Neural cell (in vitro differentiated cells): ENCODE results near the gene ARHGEF17. TPM values are rescaled to one million over a fixed set of nuclear protein-coding genes. Genes with fewer than 3 reads are reported as not detected.

Source experiments
- H2AFZ ChIP-seq: fragments of 200-600, 300-800 bp; sonication (generic), shearing (Covaris generic); 2 replicates; pipeline ENCODE4 v1.6.0; 2014; ENCODE audit warnings: low read depth, mild to moderate bottlenecking, antibody characterized with exemption, low read length, moderate library complexity
- H3F3A ChIP-seq: fragments of 200-600 bp; shearing (Covaris generic); 2 replicates; pipeline ENCODE4 v1.6.1; 2016; ENCODE audit warnings: mild to moderate bottlenecking, moderate library complexity, mixed read lengths, antibody characterized with exemption, low read length; ENCODE audit not compliant: insufficient read depth, poor library complexity, severe bottlenecking
- H3K27ac ChIP-seq: fragments of 200-600, 300-800 bp; sonication (generic), shearing (Covaris generic); 2 replicates; pipeline ENCODE4 v1.5.1; 2014; ENCODE audit warnings: mild to moderate bottlenecking, low read length, moderate library complexity
- H3K27me3 ChIP-seq: fragments of 300-800, 200-600 bp; sonication (generic), shearing (Covaris generic); 2 replicates; pipeline ENCODE4 v1.6.0; 2014; ENCODE audit warnings: mild to moderate bottlenecking, low read depth, low read length, moderate library complexity; ENCODE audit not compliant: insufficient read depth
- H3K36me3 ChIP-seq: fragments of 300-800, 200-600 bp; sonication (generic), shearing (Covaris generic); 2 replicates; pipeline ENCODE4 v1.5.1; 2014; ENCODE audit warnings: mild to moderate bottlenecking, antibody characterized with exemption, low read length, moderate library complexity; ENCODE audit not compliant: insufficient read depth
- H3K4me2 ChIP-seq: fragments of 300-800, 200-600 bp; sonication (generic), shearing (Covaris generic); 2 replicates; pipeline ENCODE4 v1.6.0; 2014; ENCODE audit warnings: mild to moderate bottlenecking, low read length
- H3K4me3 ChIP-seq: fragments of 300-800, 200-600 bp; sonication (generic), shearing (Covaris generic); 2 replicates; pipeline ENCODE4 v1.5.1; 2014; ENCODE audit warnings: mild to moderate bottlenecking, low read length, moderate library complexity
- H3K79me2 ChIP-seq: fragments of 200-600 bp; shearing (Covaris generic); replicated peaks from 2 replicates; pipeline ENCODE4 v1.6.0; 2014; ENCODE audit warnings: mild to moderate bottlenecking, low read length, moderate library complexity; ENCODE audit not compliant: insufficient read depth
- H3K9ac ChIP-seq: fragments of 300-800, 200-600 bp; sonication (generic), shearing (Covaris generic); 2 replicates; pipeline ENCODE4 v1.6.1; 2016; ENCODE audit warnings: mild to moderate bottlenecking, low read length, mixed read lengths
- H3K9me2 ChIP-seq: fragments of 200-600 bp; shearing (Covaris generic); 2 replicates; pipeline ENCODE4 v1.6.1; 2016; ENCODE audit warnings: mild to moderate bottlenecking, low read length, mixed read lengths; ENCODE audit not compliant: insufficient read depth
- H3K9me3 ChIP-seq: fragments of 200-600, 300-800 bp; sonication (generic), shearing (Covaris generic); 2 replicates; pipeline ENCODE4 v1.6.1; 2016; ENCODE audit warnings: mild to moderate bottlenecking, mixed run types, low read length, moderate library complexity, mixed read lengths
- H4K20me1 ChIP-seq: fragments of 200-600 bp; shearing (Covaris generic); 2 replicates; pipeline ENCODE4 v1.6.1; 2016; ENCODE audit warnings: mild to moderate bottlenecking, mixed run types; ENCODE audit not compliant: insufficient read depth
- CTCF ChIP-seq: fragments of 450-650 bp; IDR thresholded peaks from 2 replicates; pipeline ENCODE4 v1.5.1; 2014; ENCODE audit warnings: antibody characterized with exemption, mild to moderate bottlenecking, moderate library complexity; ENCODE audit not compliant: poor library complexity, severe bottlenecking
- EP300 ChIP-seq: fragments of 450-650 bp; conservative IDR thresholded peaks from 2 replicates; pipeline ENCODE4 v1.6.1; 2014; ENCODE audit warnings: antibody characterized with exemption, mild to moderate bottlenecking, moderate library complexity; ENCODE audit not compliant: poor library complexity, severe bottlenecking
- EZH2 ChIP-seq: fragments of 200-600, 300-800 bp; shearing (Covaris generic), sonication (generic); IDR thresholded peaks from 2 replicates; pipeline ENCODE4 v1.6.1; 2014; ENCODE audit warnings: antibody characterized with exemption, low read length, borderline replicate concordance, mild to moderate bottlenecking; ENCODE audit not compliant: insufficient read depth, poor library complexity, severe bottlenecking
- MXI1 ChIP-seq: fragments of 450-650 bp; conservative IDR thresholded peaks from 2 replicates; pipeline ENCODE4 v1.6.1; 2014; ENCODE audit warnings: antibody characterized with exemption, mild to moderate bottlenecking; ENCODE audit not compliant: poor library complexity, severe bottlenecking
- POLR2AphosphoS5 ChIP-seq: IDR thresholded peaks from 2 replicates; pipeline ENCODE4 v1.6.1; 2012
- RAD21 ChIP-seq: fragments of 450-650 bp; conservative IDR thresholded peaks from 2 replicates; pipeline ENCODE4 v1.6.1; 2014; ENCODE audit warnings: antibody characterized with exemption, mild to moderate bottlenecking, moderate library complexity
- REST ChIP-seq: IDR thresholded peaks from 2 replicates; pipeline ENCODE4 v1.6.1; 2012; ENCODE audit warnings: borderline replicate concordance
- SMC3 ChIP-seq: fragments of 450-650 bp; conservative IDR thresholded peaks from 2 replicates; pipeline ENCODE4 v1.6.1; 2014; ENCODE audit warnings: antibody characterized with exemption, mild to moderate bottlenecking, moderate library complexity; ENCODE audit not compliant: poor library complexity
- TAF1 ChIP-seq: IDR thresholded peaks from 2 replicates; pipeline ENCODE4 v1.6.1; 2012; ENCODE audit warnings: low read depth
- polyA plus RNA-seq: library from polyadenylated mRNA; depleted of rRNA; stranded (reverse); fragments of >200 nt; gene quantifications from 2 replicates; pipeline ENCODE4 v1.2.3, GENCODE V29; 2014

ARHGEF17 gene
- polyA plus RNA-seq, 1 donor from 2014 or later: 7.9 TPM

- no peaks in the 10 kb centered on the region for H3K9me3 ChIP-seq
- no peak for TF ChIP-seq MXI1
- H2AFZ ChIP-seq: no peak overlapping the region
- H3K27me3 ChIP-seq: no peaks in the 10 kb centered on the region
- H3F3A ChIP-seq: no peaks in the 10 kb centered on the region
- H3K79me2 ChIP-seq: no peaks in the 10 kb centered on the region
- H3K27ac ChIP-seq: no peak overlapping the region
- no peak overlapping the region for H3K4me2 ChIP-seq
- no peaks in the 10 kb centered on the region for H4K20me1 ChIP-seq
- H3K4me3 ChIP-seq: no peak overlapping the region
- no peaks in the 10 kb centered on the region for H3K9me2 ChIP-seq
- H3K36me3 ChIP-seq: no peaks in the 10 kb centered on the region
- H3K9ac ChIP-seq: no peak overlapping the region
These were observed 9.8 kb upstream of the ARHGEF17 start for GRCh38 chr11:73298233-73298632.

- no peaks in the 10 kb centered on the region for H3K27me3 ChIP-seq
- no peak overlapping the region for H3K9ac ChIP-seq
- H3K4me3 ChIP-seq: no peak overlapping the region
- no peaks in the 10 kb centered on the region for H3K9me2 ChIP-seq
- no peaks in the 10 kb centered on the region for H4K20me1 ChIP-seq
- no peaks in the 10 kb centered on the region for H3K9me3 ChIP-seq
- no peaks in the 10 kb centered on the region for H3K36me3 ChIP-seq
- TF ChIP-seq SMC3: no peak
- TF ChIP-seq EP300: no peak
- TF ChIP-seq POLR2AphosphoS5: no peak
- TF ChIP-seq MXI1: no peak
- no peak for TF ChIP-seq EZH2
- TF ChIP-seq RAD21: no peak
- TF ChIP-seq REST: no peak
- TF ChIP-seq CTCF: no peak
- no peak for TF ChIP-seq TAF1
- no peaks in the 10 kb centered on the region for H3K79me2 ChIP-seq
- H3K4me2 ChIP-seq: no peak overlapping the region
- no peak overlapping the region for H3K27ac ChIP-seq
- no peaks in the 10 kb centered on the region for H3F3A ChIP-seq
- no peak overlapping the region for H2AFZ ChIP-seq
These were observed 8.3 kb upstream of the ARHGEF17 start for GRCh38 chr11:73299751-73300150.
